ENCODE data around the gene MAU2.

Gene MAU2

GRCh38 chr19:19354007-19354406, 33.4 kb downstream of the MAU2 start:
- Histone ChIP-seq H3K79me2 (ENCODE audit: insufficient read depth, low read length) (no peaks in the 10 kb centered on the region), H3K9ac (ENCODE audit: low read depth, low read length, poor library complexity, severe bottlenecking) (no peak overlapping the region), H4K20me1 (ENCODE audit: insufficient read depth, low read length, poor library complexity, severe bottlenecking) (no peaks in the 10 kb centered on the region), H3K27me3 (ENCODE audit: insufficient read depth, low read length, poor library complexity, severe bottlenecking) (no peaks in the 10 kb centered on the region), H3F3A (ENCODE audit: low read depth) (no peaks in the 10 kb centered on the region), H3K4me3 (ENCODE audit: low read length, poor library complexity, severe bottlenecking) (no peak overlapping the region), H2AFZ (ENCODE audit: low read length) (no peak overlapping the region), H3K9me2 (replicated peaks; ENCODE audit: low read depth, low read length) (no peaks in the 10 kb centered on the region), H3K9me3 (ENCODE audit: insufficient read depth, low read depth, low read length) (no peaks in the 10 kb centered on the region), H3K36me3 (ENCODE audit: insufficient read depth, low read length) (peaks cover 52% of the 10 kb centered on the region; the same call in 1 of the 2 replicates), H3K4me1 (ENCODE audit: insufficient read depth, low read length, poor library complexity, severe bottlenecking) (no peaks in the 10 kb centered on the region), H3K4me2 (ENCODE audit: low read depth, low read length, poor library complexity, severe bottlenecking) (no peak overlapping the region)
- TF ChIP-seq CTCF (conservative IDR thresholded peaks at IDR 0.05; ENCODE audit: low read length) (no peak), EZH2phosphoT487 (IDR thresholded peaks at IDR 0.05; ENCODE audit: borderline replicate concordance) (no peak)

- Histone ChIP-seq H3F3A (ENCODE audit: low read depth) (no peaks in the 10 kb centered on the region), H3K9me3 (ENCODE audit: insufficient read depth, low read depth, low read length) (no peaks in the 10 kb centered on the region), H3K9me2 (replicated peaks; ENCODE audit: low read depth, low read length) (no peaks in the 10 kb centered on the region), H3K4me3 (ENCODE audit: low read length, poor library complexity, severe bottlenecking) (no peak overlapping the region), H3K9ac (ENCODE audit: low read depth, low read length, poor library complexity, severe bottlenecking) (no peak overlapping the region), H3K79me2 (ENCODE audit: insufficient read depth, low read length) (no peaks in the 10 kb centered on the region), H3K36me3 (ENCODE audit: insufficient read depth, low read length) (peaks cover 45% of the 10 kb centered on the region; the same call in 1 of the 2 replicates), H3K4me1 (ENCODE audit: insufficient read depth, low read length, poor library complexity, severe bottlenecking) (no peaks in the 10 kb centered on the region), H3K27me3 (ENCODE audit: insufficient read depth, low read length, poor library complexity, severe bottlenecking) (no peaks in the 10 kb centered on the region), H3K4me2 (ENCODE audit: low read depth, low read length, poor library complexity, severe bottlenecking) (no peak overlapping the region), H2AFZ (ENCODE audit: low read length) (no peak overlapping the region), H4K20me1 (ENCODE audit: insufficient read depth, low read length, poor library complexity, severe bottlenecking) (no peaks in the 10 kb centered on the region)
- TF ChIP-seq CTCF (conservative IDR thresholded peaks at IDR 0.05; ENCODE audit: low read length): no peak
Measured at GRCh38 chr19:19354932-19355331, 34.3 kb downstream of the MAU2 start.

GRCh38 chr19:19355606-19356139, 35.0 kb downstream of the MAU2 start:
- Histone ChIP-seq H3K4me3 (ENCODE audit: low read length, poor library complexity, severe bottlenecking) (no peak overlapping the region), H3K9me2 (replicated peaks; ENCODE audit: low read depth, low read length) (no peaks in the 10 kb centered on the region), H3K4me2 (ENCODE audit: low read depth, low read length, poor library complexity, severe bottlenecking) (no peak overlapping the region), H3K4me1 (ENCODE audit: insufficient read depth, low read length, poor library complexity, severe bottlenecking) (no peaks in the 10 kb centered on the region), H2AFZ (ENCODE audit: low read length) (no peak overlapping the region), H3F3A (ENCODE audit: low read depth) (no peaks in the 10 kb centered on the region), H3K36me3 (ENCODE audit: insufficient read depth, low read length) (peaks cover 45% of the 10 kb centered on the region; the same call in 1 of the 2 replicates), H3K9me3 (ENCODE audit: insufficient read depth, low read depth, low read length) (no peaks in the 10 kb centered on the region), H4K20me1 (ENCODE audit: insufficient read depth, low read length, poor library complexity, severe bottlenecking) (no peaks in the 10 kb centered on the region), H3K9ac (ENCODE audit: low read depth, low read length, poor library complexity, severe bottlenecking) (no peak overlapping the region), H3K79me2 (ENCODE audit: insufficient read depth, low read length) (no peaks in the 10 kb centered on the region), H3K27me3 (ENCODE audit: insufficient read depth, low read length, poor library complexity, severe bottlenecking) (no peaks in the 10 kb centered on the region)
- TF ChIP-seq CTCF (conservative IDR thresholded peaks at IDR 0.05; ENCODE audit: low read length) (no peak), EZH2phosphoT487 (IDR thresholded peaks at IDR 0.05; ENCODE audit: borderline replicate concordance) (no peak)

Measured in Loucy (cell line).